Mesothelial cell of epicardium (in vitro differentiated cells): Measurements from ENCODE around the gene HNRNPR. TPM values are rescaled to one million over a fixed set of nuclear protein-coding genes. Genes with fewer than 3 reads are reported as not detected.
"Not testable (repeated sequence)": the region's sequence is repeated elsewhere in the genome, so short reads cannot be mapped to it uniquely, and the experiment has no call there.

Source experiments
- DNase-seq, 2 experiments: peaks; one replicate each; pipeline ENCODE4 v3.0.0; 2021; ENCODE audit warnings: low spot score in 2 of 2; ENCODE audit not compliant: unreplicated experiment in 2 of 2
- H3K27ac Mint-ChIP-seq: 2 replicates; pipeline ENCODE4 v1.8.0; 2021; ENCODE audit warnings: mixed read lengths
- H3K27me3 Mint-ChIP-seq: 2 replicates; pipeline ENCODE4 v1.8.0; 2021; ENCODE audit warnings: low read depth, mixed read lengths
- H3K36me3 Mint-ChIP-seq: 2 replicates; pipeline ENCODE4 v1.8.0; 2021; ENCODE audit warnings: mixed read lengths
- H3K4me1 Mint-ChIP-seq: 2 replicates; pipeline ENCODE4 v1.8.0; 2021; ENCODE audit warnings: mixed read lengths
- H3K4me3 Mint-ChIP-seq: 2 replicates; pipeline ENCODE4 v1.8.0; 2021; ENCODE audit warnings: mild to moderate bottlenecking, moderate library complexity, mixed read lengths
- H3K9me3 Mint-ChIP-seq: 2 replicates; pipeline ENCODE4 v1.8.0; 2021; ENCODE audit warnings: mixed read lengths
- CTCF ChIP-seq: fragments of 200-600 bp; sonication (generic); IDR thresholded peaks from one replicate; pipeline ENCODE4 v1.5.0; 2021; ENCODE audit warnings: antibody characterized with exemption; ENCODE audit not compliant: unreplicated experiment
- total RNA-seq: library from RNA; stranded (reverse); gene quantifications from 3 replicates; pipeline ENCODE4 v1.2.1, GENCODE V29; 2021

HNRNPR gene
- total RNA-seq, 1 donor from 2014 or later = 199 TPM

- Mint-ChIP-seq H3K27me3 (no peaks in the 10 kb centered on the region), H3K36me3 (peaks cover 3% of the 10 kb centered on the region), H3K4me3 (no peak overlapping the region), H3K9me3 (no peaks in the 10 kb centered on the region), H3K4me1 (peaks cover 24% of the 10 kb centered on the region), H3K27ac (no peak overlapping the region)
- no peak for DNase-seq
- no peak for TF ChIP-seq CTCF
Observed at GRCh38 chr1:23385119-23385621, 41.1 kb upstream of the HNRNPR start.

GRCh38 chr1:23384312-23385058 is 40.4 kb upstream of the HNRNPR start:
- H3K27ac Mint-ChIP-seq = no peak overlapping the region

GRCh38 chr1:23383577-23384311 is 39.7 kb upstream of the HNRNPR start:
- no peaks in the 10 kb centered on the region for H3K27me3 Mint-ChIP-seq
- no peak for DNase-seq

More at GRCh38 chr1:23384312-23385058, 40.4 kb upstream of the HNRNPR start:
- H3K9me3 Mint-ChIP-seq = no peaks in the 10 kb centered on the region
- peaks cover 3% of the 10 kb centered on the region for H3K36me3 Mint-ChIP-seq
- no peak overlapping the region for H3K4me3 Mint-ChIP-seq
- H3K4me1 Mint-ChIP-seq = peaks cover 24% of the 10 kb centered on the region
- DNase-seq = no peak
- no peaks in the 10 kb centered on the region for H3K27me3 Mint-ChIP-seq
- TF ChIP-seq CTCF = no peak

GRCh38 chr1:23381233-23381885 is 37.3 kb upstream of the HNRNPR start:
- Mint-ChIP-seq H3K9me3 (no peaks in the 10 kb centered on the region), H3K27me3 (no peaks in the 10 kb centered on the region), H3K27ac (no peak overlapping the region), H3K4me3 (no peak overlapping the region), H3K4me1 (peaks cover 32% of the 10 kb centered on the region), H3K36me3 (peaks cover 3% of the 10 kb centered on the region)
- TF ChIP-seq CTCF = no peak
- DNase-seq = no peak

More at GRCh38 chr1:23383577-23384311, 39.7 kb upstream of the HNRNPR start:
- H3K4me1 Mint-ChIP-seq = peaks cover 24% of the 10 kb centered on the region
- H3K4me3 Mint-ChIP-seq = no peak overlapping the region
- H3K9me3 Mint-ChIP-seq = no peaks in the 10 kb centered on the region
- peaks cover 3% of the 10 kb centered on the region for H3K36me3 Mint-ChIP-seq
- H3K27ac Mint-ChIP-seq = no peak overlapping the region
- TF ChIP-seq CTCF = no peak

- Mint-ChIP-seq H3K27ac (no peak overlapping the region), H3K36me3 (peaks cover 3% of the 10 kb centered on the region), H3K4me3 (no peak overlapping the region), H3K9me3 (no peaks in the 10 kb centered on the region), H3K27me3 (no peaks in the 10 kb centered on the region), H3K4me1 (peaks cover 32% of the 10 kb centered on the region)
- DNase-seq = no peak
- TF ChIP-seq CTCF = no peak
Observed at GRCh38 chr1:23380719-23381118, 36.6 kb upstream of the HNRNPR start.

- H3K27ac Mint-ChIP-seq, DNase-seq, H3K9me3 Mint-ChIP-seq, H3K27me3 Mint-ChIP-seq, H3K36me3 Mint-ChIP-seq, H3K4me3 Mint-ChIP-seq: not testable (repeated sequence)
- H3K4me1 Mint-ChIP-seq = peaks cover 28% of the 10 kb centered on the region
Observed at GRCh38 chr1:23380236-23380635, 36.2 kb upstream of the HNRNPR start.
